Rectal smooth muscle tissue (tissue), 1 donor: ENCODE data around the gene PRXL2C.
"Not testable (repeated sequence)": the region's sequence is repeated elsewhere in the genome, so short reads cannot be mapped to it uniquely, and the experiment has no call there.

Source experiments
- H3K27ac ChIP-seq: one replicate; pipeline ENCODE4 v1.7.0; 2013; ENCODE audit warnings: low read depth, low read length, inconsistent platforms
- H3K27me3 ChIP-seq: one replicate; pipeline ENCODE4 v1.7.0; 2013; ENCODE audit warnings: low read length; ENCODE audit not compliant: control insufficient read depth, insufficient read depth
- H3K36me3 ChIP-seq: one replicate; pipeline ENCODE4 v1.7.0; 2013; ENCODE audit warnings: low read length; ENCODE audit not compliant: control insufficient read depth, insufficient read depth
- H3K4me1 ChIP-seq: one replicate; pipeline ENCODE4 v1.7.0; 2013; ENCODE audit warnings: low read length; ENCODE audit not compliant: control insufficient read depth, insufficient read depth
- H3K4me3 ChIP-seq: one replicate; pipeline ENCODE4 v1.7.0; 2013; ENCODE audit warnings: low read length
- H3K9ac ChIP-seq: one replicate; pipeline ENCODE4 v1.7.0; 2013; ENCODE audit warnings: low read length

Gene PRXL2C

DNA sequence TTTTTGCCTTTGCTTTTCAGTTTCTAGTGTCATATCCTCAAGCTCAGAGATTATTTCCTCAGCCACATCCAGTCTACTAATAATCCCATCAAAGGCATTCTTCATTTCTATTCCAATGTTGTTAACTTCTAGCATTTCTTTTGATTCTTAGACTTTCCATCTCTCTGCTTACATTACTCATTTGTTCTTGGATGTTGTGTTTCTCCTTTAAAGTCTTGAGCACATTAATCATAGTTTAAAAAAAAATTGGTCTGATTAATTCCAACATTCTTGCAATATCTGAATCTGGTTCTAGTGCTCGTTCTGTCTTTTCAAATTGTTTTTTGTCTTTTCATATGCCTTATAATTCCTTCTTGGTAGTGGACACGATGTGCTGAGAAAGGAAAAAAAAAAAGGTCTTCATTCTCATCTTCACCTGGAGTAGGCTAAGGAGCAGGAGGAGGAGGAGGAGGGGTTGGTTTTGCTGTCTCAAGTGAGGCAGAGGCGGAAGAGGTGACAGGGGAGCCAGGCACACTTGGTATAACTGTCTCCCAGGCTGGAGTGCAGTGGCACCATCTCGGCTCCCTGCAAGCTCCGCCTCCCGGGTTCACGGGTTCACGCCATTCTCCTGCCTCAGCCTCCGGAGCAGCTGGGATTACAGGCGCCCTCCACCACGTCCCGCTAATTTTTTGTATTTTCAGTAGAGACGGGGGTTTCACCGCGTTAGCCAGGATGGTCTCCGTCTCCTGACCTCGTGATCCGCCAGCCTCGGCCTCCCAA is 16.3 kb downstream of the PRXL2C start:
- Histone ChIP-seq H3K9ac (no peak overlapping the region), H3K36me3 (peaks cover 8% of the 10 kb centered on the region), H3K27me3 (no peaks in the 10 kb centered on the region), H3K27ac (no peak overlapping the region), H3K4me1 (no peaks in the 10 kb centered on the region), H3K4me3 (no peak overlapping the region)

- no peak overlapping the region for H3K27ac ChIP-seq
- H3K4me1 ChIP-seq: no peaks in the 10 kb centered on the region
- H3K4me3 ChIP-seq: no peak overlapping the region
- H3K36me3 ChIP-seq: no peaks in the 10 kb centered on the region
- no peaks in the 10 kb centered on the region for H3K27me3 ChIP-seq
- no peak overlapping the region for H3K9ac ChIP-seq
Observed at GRCh38 chr9:96636368-96636767, 18.7 kb downstream of the PRXL2C start.

DNA sequence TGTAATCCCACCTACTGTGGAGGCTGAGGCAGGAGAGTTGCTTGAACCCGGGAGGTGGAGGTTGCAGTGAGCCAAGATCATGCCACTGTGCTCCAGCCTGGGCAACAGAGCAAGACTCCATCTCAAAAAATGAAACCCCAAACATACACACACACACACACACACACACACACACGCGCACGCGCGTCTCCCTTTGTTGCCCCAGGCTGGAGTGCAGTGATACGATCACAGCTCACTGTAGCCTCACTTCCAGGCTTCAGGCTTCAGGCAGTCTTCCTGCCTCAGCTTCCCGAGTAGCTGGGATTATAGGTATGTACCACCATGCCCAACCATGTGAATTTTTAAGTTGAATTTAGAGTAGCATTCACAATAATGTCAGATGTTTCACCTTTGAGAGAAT is 21.5 kb downstream of the PRXL2C start:
- H3K27me3 ChIP-seq, H3K27ac ChIP-seq, H3K4me1 ChIP-seq, H3K9ac ChIP-seq, H3K4me3 ChIP-seq, H3K36me3 ChIP-seq: not testable (repeated sequence)

DNA sequence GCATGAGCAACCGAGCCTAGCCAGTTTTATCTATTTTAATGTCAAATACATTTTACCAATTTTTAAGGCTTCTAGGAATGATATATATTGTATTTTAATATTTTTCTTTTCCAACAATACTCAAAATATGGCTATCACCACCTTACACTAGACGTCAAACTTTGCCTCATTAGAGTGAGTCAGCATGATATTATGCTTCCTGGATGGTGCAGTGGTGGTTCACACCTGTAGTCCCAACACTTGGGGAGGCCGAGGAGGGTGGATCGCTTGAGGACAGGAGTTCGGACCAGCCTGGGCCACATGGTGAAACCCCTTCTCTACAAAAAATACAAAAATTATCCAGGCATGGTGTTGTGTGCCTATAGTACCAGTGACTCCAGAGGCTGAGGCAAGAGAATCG is 28.2 kb downstream of the PRXL2C start:
- Histone ChIP-seq H3K27ac (no peak overlapping the region), H3K9ac (no peak overlapping the region), H3K27me3 (no peaks in the 10 kb centered on the region), H3K4me1 (no peaks in the 10 kb centered on the region), H3K36me3 (no peaks in the 10 kb centered on the region), H3K4me3 (no peak overlapping the region)

DNA sequence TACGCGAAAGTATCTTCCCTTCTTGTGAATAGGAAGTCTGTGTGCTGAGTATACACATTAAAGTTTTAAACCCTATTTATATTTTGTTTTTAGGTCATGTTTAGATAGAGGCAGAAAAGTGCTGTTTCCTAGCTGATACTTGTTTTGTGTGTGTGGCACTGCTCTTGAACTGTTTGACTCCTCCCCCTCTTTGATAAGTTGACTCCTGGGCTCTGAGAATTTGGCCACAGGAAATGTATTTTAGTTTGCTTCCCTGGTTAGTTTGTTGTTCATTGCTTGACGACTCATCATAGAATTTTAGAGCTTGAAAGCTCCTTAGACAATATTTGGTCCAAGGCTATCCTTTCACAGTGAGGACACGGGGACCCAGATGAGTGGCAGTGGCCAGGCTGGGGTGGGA is 33.5 kb downstream of the PRXL2C start:
- Histone ChIP-seq H3K9ac (no peak overlapping the region), H3K27me3 (no peaks in the 10 kb centered on the region), H3K36me3 (no peaks in the 10 kb centered on the region), H3K4me3 (no peak overlapping the region), H3K4me1 (no peaks in the 10 kb centered on the region), H3K27ac (no peak overlapping the region)

- Histone ChIP-seq H3K4me1 (no peaks in the 10 kb centered on the region), H3K27ac (no peak overlapping the region), H3K36me3 (no peaks in the 10 kb centered on the region), H3K27me3 (no peaks in the 10 kb centered on the region), H3K9ac (no peak overlapping the region), H3K4me3 (no peak overlapping the region)
Observed at GRCh38 chr9:96620832-96621269, 34.3 kb downstream of the PRXL2C start.

- H3K4me3 ChIP-seq: peak overlapping the region; percentile 70
- no peaks in the 10 kb centered on the region for H3K4me1 ChIP-seq
- H3K9ac ChIP-seq: no peak overlapping the region
- no peaks in the 10 kb centered on the region for H3K36me3 ChIP-seq
- H3K27me3 ChIP-seq: no peaks in the 10 kb centered on the region
- no peak overlapping the region for H3K27ac ChIP-seq
Observed at GRCh38 chr9:96620181-96620514, 35.0 kb downstream of the PRXL2C start.

DNA sequence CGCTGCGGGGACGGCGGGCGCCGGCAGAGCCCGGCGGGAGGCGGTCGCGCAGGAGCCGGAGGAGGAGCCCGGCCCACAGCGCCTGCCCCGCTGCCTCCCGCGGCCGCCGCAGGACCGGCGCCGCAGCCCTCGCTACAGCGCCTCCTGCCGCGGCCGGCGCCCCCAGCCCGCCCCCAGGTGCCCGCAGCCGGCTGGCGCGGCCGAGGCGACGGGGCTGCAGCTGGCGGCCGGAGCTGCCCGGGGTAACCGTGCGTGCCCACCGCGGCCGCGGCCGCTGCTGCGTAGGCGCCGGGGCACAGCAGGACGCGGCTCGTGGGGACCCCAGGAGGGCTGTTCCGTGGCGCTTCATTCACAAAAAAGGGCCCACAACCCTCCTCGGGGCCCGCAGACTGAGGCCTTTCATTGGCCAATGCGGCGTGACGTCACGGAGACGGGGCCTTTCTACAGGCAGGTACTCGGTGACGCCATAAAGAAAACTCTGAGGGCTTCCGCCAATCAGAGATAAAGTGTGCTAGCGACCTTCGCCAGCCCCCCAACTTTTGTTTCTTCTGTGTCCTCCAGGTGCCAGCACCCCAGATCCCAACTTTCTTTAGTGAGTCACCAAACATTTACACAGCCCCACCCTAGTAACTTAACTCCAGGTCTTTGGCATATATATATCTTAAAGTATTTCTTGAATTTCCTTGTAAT is 35.5 kb downstream of the PRXL2C start, which contains the start of gene CDC14B:
Gene CDC14B, minus strand, starts transcription at position 353 of the 690 bp plus-strand sequence. CDS start 465 bp downstream, outside the sequence.
- Histone ChIP-seq H3K9ac (no peak within 1 kb of the TSS), H3K27ac (peak within 1 kb of the TSS; percentile 69), H3K27me3 (no peaks in the 10 kb centered on the region), H3K4me1 (no peaks in the 10 kb centered on the region), H3K36me3 (no peaks in the 10 kb centered on the region), H3K4me3 (peak within 1 kb of the TSS; percentile 70)

GRCh38 chr9:96619124-96619465 is 36.0 kb downstream of the PRXL2C start:
- Histone ChIP-seq H3K4me3 (peak overlapping the region; percentile 66), H3K27ac (peak overlapping the region; percentile 69), H3K4me1 (no peaks in the 10 kb centered on the region), H3K36me3 (no peaks in the 10 kb centered on the region), H3K9ac (no peak overlapping the region), H3K27me3 (no peaks in the 10 kb centered on the region)

- Histone ChIP-seq H3K27ac (peak overlapping the region; percentile 69), H3K4me1 (no peaks in the 10 kb centered on the region), H3K9ac (no peak overlapping the region)
Observed at GRCh38 chr9:96618209-96619123, 36.7 kb downstream of the PRXL2C start.

DNA sequence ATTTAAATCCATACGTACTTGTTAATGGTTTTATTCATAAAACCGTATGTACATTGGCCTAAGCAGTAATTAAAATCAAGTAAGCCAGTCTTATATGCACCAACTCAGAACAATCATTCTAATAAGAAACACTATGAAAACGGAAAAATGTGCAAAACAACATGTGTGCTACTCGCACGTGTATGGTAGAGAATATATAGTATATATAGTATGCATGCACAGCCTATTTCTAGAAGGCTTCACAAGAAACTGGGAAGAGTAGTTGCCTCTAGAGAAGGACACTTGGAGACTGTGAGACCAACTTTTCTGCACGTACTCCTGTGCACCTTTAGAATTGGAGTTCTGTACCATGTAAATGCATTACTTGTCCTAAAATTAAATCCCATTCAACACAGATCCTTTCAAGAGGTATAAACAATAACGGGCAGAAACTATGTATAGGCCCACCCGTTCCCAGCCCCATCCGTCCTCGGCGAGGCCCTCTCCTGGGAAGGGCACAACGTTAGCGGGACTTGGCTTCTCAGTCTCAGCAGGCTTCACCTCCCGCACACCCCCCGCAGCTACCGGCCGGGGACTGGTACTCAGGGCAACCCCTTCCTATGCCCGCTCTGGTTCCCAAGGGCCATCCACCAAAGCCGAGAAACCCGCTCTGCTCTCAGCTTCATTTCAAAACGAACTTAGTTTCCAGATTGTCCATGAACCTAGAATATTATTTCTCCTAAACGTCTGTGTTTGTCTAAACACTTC is 37.5 kb downstream of the PRXL2C start:
- H3K27ac ChIP-seq: peak overlapping the region; percentile 69
- no peaks in the 10 kb centered on the region for H3K36me3 ChIP-seq
- no peak overlapping the region for H3K4me3 ChIP-seq
- H3K9ac ChIP-seq: no peak overlapping the region
- no peaks in the 10 kb centered on the region for H3K4me1 ChIP-seq
- no peaks in the 10 kb centered on the region for H3K27me3 ChIP-seq

More at GRCh38 chr9:96618209-96619123, 36.7 kb downstream of the PRXL2C start:
- no peaks in the 10 kb centered on the region for H3K27me3 ChIP-seq
- H3K4me3 ChIP-seq: peak overlapping the region; percentile 66
- H3K36me3 ChIP-seq: no peaks in the 10 kb centered on the region
